GM12878 (cell line): ENCODE data around the gene ANKRD33B. TPM values are rescaled to one million over a fixed set of nuclear protein-coding genes. Genes with fewer than 3 reads are reported as not detected.

ENCODE experiments used
- ATAC-seq: fragments of 200-7000 bp; cut with Tn5 transposase; 3 replicates; pipeline ENCODE4 v1.9.1; 2020; ENCODE audit warnings: mild to moderate bottlenecking, moderate library complexity
- BruUV-seq: library from RNA; stranded (reverse); fragments of 400-500 nt; replicated peaks from 2 replicates; lab custom pipeline; 2021; lab: Mats Ljungman, UMichigan
- CTCF ChIA-PET: fragments of 300-600 bp; sonication (Branson Sonifier 250); formaldehyde crosslinking; extraction: SDS; loops from one replicate; lab custom pipeline; 2021; ENCODE audit warnings: inconsistent platforms; lab: Yijun Ruan, JAX
- POLR2A ChIA-PET: fragments of 350-600 bp; formaldehyde crosslinking; extraction: SDS; loops from one replicate; lab custom pipeline; 2021; ENCODE audit warnings: inconsistent platforms; lab: Charles Lee
- RAD21 ChIA-PET: fragments of 300-600 bp; sonication (Branson Sonifier 250); formaldehyde crosslinking; loops from one replicate; lab custom pipeline; 2023; ENCODE audit warnings: antibody characterized with exemption; ENCODE audit not compliant: unreplicated experiment; lab: Charles Lee
- SMC1A ChIA-PET: fragments of 300-600 bp; sonication (Branson Sonifier 250); formaldehyde crosslinking; loops from one replicate; lab custom pipeline; 2023; ENCODE audit not compliant: unreplicated experiment, uncharacterized antibody; lab: Charles Lee
- DNase-seq: peaks from one replicate; pipeline ENCODE4 v3.0.0-alpha.2; 2011; ENCODE audit warnings: low read depth, low spot score
- FAIRE-seq: peaks from 3 replicates; lab custom pipeline; 2011; peaks lifted over from hg19 to GRCh38; lab: Jason Lieb, UNC
- H2AFZ ChIP-seq: 2 replicates; pipeline ENCODE4 v1.6.0; 2011; ENCODE audit warnings: low read depth, low read length, control low read depth; ENCODE audit not compliant: control insufficient read depth
- H3K27ac ChIP-seq: 2 replicates; pipeline ENCODE4 v1.5.1; 2011; ENCODE audit warnings: control low read depth; ENCODE audit not compliant: control insufficient read depth, insufficient read depth
- H3K27me3 ChIP-seq, 2 experiments: replicated peaks in 1 of 2; 2 replicates each; pipeline versions ENCODE4 v1.6.0 to v1.6.1; 2011; ENCODE audit warnings: low read length in 1 of 2; ENCODE audit not compliant: control insufficient read depth in 2 of 2, insufficient read depth in 2 of 2
- H3K36me3 ChIP-seq, 2 experiments: 2 replicates each; pipeline ENCODE4 v1.5.1; 2011; ENCODE audit warnings: low read length in 1 of 2; ENCODE audit not compliant: control insufficient read depth in 2 of 2, insufficient read depth in 2 of 2
- H3K4me1 ChIP-seq: 2 replicates; pipeline ENCODE4 v1.6.1; 2011; ENCODE audit warnings: mild to moderate bottlenecking, low read length, moderate library complexity, mixed read lengths; ENCODE audit not compliant: control insufficient read depth, insufficient read depth
- H3K4me2 ChIP-seq: 2 replicates; pipeline ENCODE4 v1.6.0; 2011; ENCODE audit warnings: control low read depth; ENCODE audit not compliant: control insufficient read depth, insufficient read depth
- H3K4me3 ChIP-seq: fragments of 200-600 bp; sonication (generic); 2 replicates; pipeline ENCODE4 v1.5.1; 2016
- H3K79me2 ChIP-seq: 2 replicates; pipeline ENCODE4 v1.6.0; 2011; ENCODE audit warnings: low read length; ENCODE audit not compliant: control insufficient read depth, insufficient read depth
- H3K9ac ChIP-seq: 2 replicates; pipeline ENCODE4 v1.8.0; 2011; ENCODE audit warnings: low read length, control low read depth, mixed read lengths; ENCODE audit not compliant: control insufficient read depth, insufficient read depth
- H3K9me3 ChIP-seq: replicated peaks from 3 replicates; pipeline ENCODE4 v1.5.1; 2011; ENCODE audit warnings: mild to moderate bottlenecking, low read length; ENCODE audit not compliant: control insufficient read depth, insufficient read depth
- H4K20me1 ChIP-seq: 2 replicates; pipeline ENCODE4 v1.6.0; 2011; ENCODE audit not compliant: control insufficient read depth, insufficient read depth
- HDGF ChIP-seq: fragments of 450-650 bp; IDR thresholded peaks from 2 replicates; pipeline ENCODE4 v1.6.1; 2016; ENCODE audit warnings: antibody characterized with exemption
- REST ChIP-seq: IDR thresholded peaks from 2 replicates; pipeline ENCODE4 v1.6.1; 2012; ENCODE audit warnings: mild to moderate bottlenecking, low read depth, low read length
- WGBS: methylation state at CpG from one replicate; pipeline ENCODE4 v1.1.6; 2016; ENCODE audit warnings: low lambda C conversion rate; ENCODE audit not compliant: insufficient replicate concordance, insufficient coverage; ENCODE audit errors: missing lambda C conversion rate; 5-methylcytosine and 5-hydroxymethylcytosine counted together
- in situ Hi-C: fragments of 300-500 bp; cut with MboI; formaldehyde crosslinking; loops from 9 replicates; pipeline ENCODE4 v1.14.3; 2018; ENCODE audit warnings: mixed read lengths
- intact Hi-C: fragments of 100-400 bp; cut with micrococcal nuclease; formaldehyde crosslinking; loops from one replicate; pipeline ENCODE4 v1.14.2; 2022; ENCODE audit not compliant: unreplicated experiment
- polyA plus RNA-seq, 11 experiments: library from polyadenylated mRNA; depleted of rRNA in 4 of 11; unstranded in 6 of 11; stranded (reverse) in 5 of 11; fragments of >200 nt; fragmentation: Nextera tagmentation in 4 of 11; fragmentation: Illumina TruSeq in 1 of 11; extraction: Ambion mirVana in 4 of 11; extraction: Trizol in 1 of 11; gene quantifications; 1 replicate in 1 of 11; 2 replicates in 10 of 11; pipeline versions ENCODE4 v1.2.1 to v1.2.3, GENCODE V29; 2011 to 2016; ENCODE audit warnings: inconsistent platforms in 2 of 11, missing spikeins in 2 of 11, low read depth in 1 of 11
- total RNA-seq, 4 experiments: library from RNA; depleted of rRNA in 3 of 4; stranded (reverse); fragments of >200 nt in 3 of 4; fragmentation: Illumina TruSeq in 1 of 4; extraction: Trizol in 1 of 4; gene quantifications; 2 replicates each; pipeline versions ENCODE4 v1.2.1 to v1.2.3, GENCODE V29; 2013 to 2021

Gene ANKRD33B
- total and polyA plus RNA-seq, 10 of the 15 experiments (the other 5 are each of a cell fraction or from before 2014, with no cell fraction given), result 4.9 to 61.6 (median 15.6) TPM

- DNase-seq, result no peak
- H3K9me3 ChIP-seq, result no peaks in the 10 kb centered on the region
- POLR2A ChIA-PET, result no interaction called here
- H3K4me1 ChIP-seq, result no peaks in the 10 kb centered on the region
- H3K27me3 ChIP-seq, result no peaks in the 10 kb centered on the region
- SMC1A ChIA-PET, result no interaction called here
- RAD21 ChIA-PET, result no interaction called here
- no peaks in the 10 kb centered on the region for H3K36me3 ChIP-seq
- intact Hi-C loops, result no loop called here
- H3K27ac ChIP-seq, result no peak overlapping the region
- BruUV-seq, result no TSS peak
- no peak for FAIRE-seq
- in situ Hi-C loops, result no loop called here
- CTCF ChIA-PET, result interaction anchor here (0.8 to 1.8 kb wide), 2 partner anchors 15 to 32 kb away, joined by 3 to 4 read pairs; no protein-coding TSS in a partner anchor
- H3K4me2 ChIP-seq, result no peak overlapping the region
- no peak overlapping the region for H3K9ac ChIP-seq
- no peak overlapping the region for H3K4me3 ChIP-seq
- H3K79me2 ChIP-seq, result no peaks in the 10 kb centered on the region
- TF ChIP-seq REST (no peak), HDGF (0 out of 2 replicates have a peak, but pooled peaks have one; percentile 56)
- H2AFZ ChIP-seq, result no peak overlapping the region
- no peaks in the 10 kb centered on the region for H4K20me1 ChIP-seq
- no peak for ATAC-seq
- WGBS, result 75% methylated on average over 1 of the region's 1 CpG
Measured at GRCh38 chr5:10669983-10670382, 106.1 kb downstream of the ANKRD33B start.
